ENCODE measurements around the gene KCNJ6.

- no peak for TF ChIP-seq CTCF (conservative IDR thresholded peaks at IDR 0.05; ENCODE audit: low read length)
- no peak for TF ChIP-seq EZH2phosphoT487 (IDR thresholded peaks at IDR 0.05; ENCODE audit: borderline replicate concordance, low read depth, low read length)
Measured at GRCh38 chr21:37566790-37567615, 349.3 kb downstream of the KCNJ6 start.
